Measurements from ENCODE around the gene CRYBA4. TPM values are rescaled to one million over a fixed set of nuclear protein-coding genes. Genes with fewer than 3 reads are reported as not detected.
"Not testable (repeated sequence)": the region's sequence is repeated elsewhere in the genome, so short reads cannot be mapped to it uniquely, and the experiment has no call there.

CRYBA4 gene
- total RNA-seq, 1 experiment from 2014 or later, result not detected

DNA sequence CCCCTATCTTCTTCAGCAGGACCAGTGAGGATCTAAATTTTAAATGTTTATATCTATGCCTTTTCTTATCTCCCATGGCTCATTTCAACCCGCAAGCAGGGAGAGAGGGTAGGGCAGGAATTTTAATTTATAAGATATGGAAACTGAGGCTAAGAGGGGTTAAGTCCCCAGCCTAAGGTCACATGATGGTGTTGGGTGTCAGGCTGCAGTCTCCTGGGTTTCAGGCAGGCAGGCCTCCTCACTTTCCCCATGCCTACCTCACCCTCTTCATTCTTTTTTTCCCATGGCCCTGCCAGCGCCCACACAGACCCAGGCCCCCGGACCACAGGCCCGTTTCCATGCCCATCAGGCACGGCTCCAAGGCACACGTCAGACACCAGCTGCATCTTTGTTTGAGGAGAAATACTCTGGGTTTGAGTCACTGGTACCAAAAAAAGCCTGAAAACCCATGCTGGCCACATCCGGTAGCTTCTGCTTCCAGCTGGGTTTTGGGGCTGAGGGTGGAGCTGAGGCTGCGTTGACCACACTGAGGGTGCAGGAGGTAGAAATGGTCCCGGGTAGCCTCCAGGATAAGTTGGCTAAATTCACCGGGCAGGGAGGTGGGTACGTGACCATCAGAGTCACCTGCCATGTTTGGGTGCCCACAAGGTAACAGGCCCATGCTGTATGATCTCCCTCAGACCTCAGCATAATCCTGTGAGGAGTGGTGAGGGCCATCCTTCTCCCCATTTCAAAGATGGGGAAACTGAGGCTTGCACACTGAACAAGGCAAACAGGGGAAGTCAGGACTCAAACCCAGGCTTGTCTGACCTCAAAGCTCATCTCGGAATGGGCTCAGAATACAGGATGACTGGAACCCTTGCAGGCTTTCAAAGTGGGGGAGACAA, 11.4 kb upstream of the CRYBA4 start:
- POLR2A ChIA-PET (ENCODE audit: unreplicated experiment), result no interaction called here
- Histone ChIP-seq H3K27me3 (ENCODE audit: insufficient read depth, low read depth) (peaks cover 36% of the 10 kb centered on the region), H4K20me1 (ENCODE audit: insufficient read depth) (no peaks in the 10 kb centered on the region), H3K9me3 (ENCODE audit: insufficient read depth, low read depth) (no peaks in the 10 kb centered on the region), H3K27ac (no peak overlapping the region), H3K9me2 (ENCODE audit: insufficient read depth) (no peaks in the 10 kb centered on the region), H3F3A (ENCODE audit: insufficient read depth, low read depth) (no peaks in the 10 kb centered on the region), H3K4me3 (no peak overlapping the region), H2AFZ (no peak overlapping the region), H3K79me2 (ENCODE audit: low read depth) (no peaks in the 10 kb centered on the region), H3K36me3 (ENCODE audit: low read depth) (no peaks in the 10 kb centered on the region), H3K4me1 (replicated peaks; ENCODE audit: insufficient read depth) (no peaks in the 10 kb centered on the region), H3K4me2 (no peak overlapping the region)
- TF ChIP-seq EZH2 (IDR thresholded peaks at IDR 0.05; ENCODE audit: low read depth), result no peak
- TF ChIP-seq, protein P1, sequence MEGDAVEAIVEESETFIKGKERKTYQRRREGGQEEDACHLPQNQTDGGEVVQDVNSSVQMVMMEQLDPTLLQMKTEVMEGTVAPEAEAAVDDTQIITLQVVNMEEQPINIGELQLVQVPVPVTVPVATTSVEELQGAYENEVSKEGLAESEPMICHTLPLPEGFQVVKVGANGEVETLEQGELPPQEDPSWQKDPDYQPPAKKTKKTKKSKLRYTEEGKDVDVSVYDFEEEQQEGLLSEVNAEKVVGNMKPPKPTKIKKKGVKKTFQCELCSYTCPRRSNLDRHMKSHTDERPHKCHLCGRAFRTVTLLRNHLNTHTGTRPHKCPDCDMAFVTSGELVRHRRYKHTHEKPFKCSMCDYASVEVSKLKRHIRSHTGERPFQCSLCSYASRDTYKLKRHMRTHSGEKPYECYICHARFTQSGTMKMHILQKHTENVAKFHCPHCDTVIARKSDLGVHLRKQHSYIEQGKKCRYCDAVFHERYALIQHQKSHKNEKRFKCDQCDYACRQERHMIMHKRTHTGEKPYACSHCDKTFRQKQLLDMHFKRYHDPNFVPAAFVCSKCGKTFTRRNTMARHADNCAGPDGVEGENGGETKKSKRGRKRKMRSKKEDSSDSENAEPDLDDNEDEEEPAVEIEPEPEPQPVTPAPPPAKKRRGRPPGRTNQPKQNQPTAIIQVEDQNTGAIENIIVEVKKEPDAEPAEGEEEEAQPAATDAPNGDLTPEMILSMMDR (conservative IDR thresholded peaks at IDR 0.05), result no peak
- intact Hi-C loops (cut with micrococcal nuclease; ENCODE audit: unreplicated experiment), result no loop called here
- BruUV-seq (replicated peaks), result no TSS peak
- DNase-seq, result no peak
- CTCF ChIA-PET, result no interaction called here

DNA sequence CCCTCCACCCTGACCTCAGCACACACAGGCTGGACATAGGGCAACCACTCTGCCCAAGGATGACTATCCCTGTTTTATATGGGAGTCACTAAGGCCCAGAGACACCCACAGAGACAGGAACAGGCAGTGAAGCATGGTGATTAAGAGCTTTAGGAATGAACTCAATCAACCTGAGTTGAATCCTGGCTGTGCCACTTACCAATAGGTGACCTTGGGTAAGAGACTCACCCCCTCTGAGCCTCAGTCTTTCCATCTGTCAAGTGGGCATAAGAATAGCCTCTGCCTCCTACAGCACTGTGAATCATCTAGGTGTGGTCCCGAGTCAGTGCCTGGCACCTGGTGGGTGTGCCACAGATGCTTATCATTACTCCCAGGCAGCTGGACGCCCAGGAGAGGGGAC, 10.8 kb upstream of the CRYBA4 start:
- peaks cover 41% of the 10 kb centered on the region for H3K27me3 ChIP-seq (ENCODE audit: insufficient read depth, low read depth)
- no peak overlapping the region for H3K4me3 ChIP-seq
- intact Hi-C loops (cut with micrococcal nuclease; ENCODE audit: unreplicated experiment), result no loop called here
- H4K20me1 ChIP-seq (ENCODE audit: insufficient read depth), result no peaks in the 10 kb centered on the region
- no peaks in the 10 kb centered on the region for H3F3A ChIP-seq (ENCODE audit: insufficient read depth, low read depth)
- H3K4me2 ChIP-seq, result no peak overlapping the region
- no peak overlapping the region for H2AFZ ChIP-seq
- DNase-seq, result peak in 1 of 2 experiments; percentile 4
- no peaks in the 10 kb centered on the region for H3K9me3 ChIP-seq (ENCODE audit: insufficient read depth, low read depth)
- TF ChIP-seq, protein P1 (conservative IDR thresholded peaks at IDR 0.05), result no peak
- TF ChIP-seq EZH2 (IDR thresholded peaks at IDR 0.05; ENCODE audit: low read depth), result no peak
- ChIA-PET POLR2A (ENCODE audit: unreplicated experiment) (no interaction called here), CTCF (no interaction called here)
- no peaks in the 10 kb centered on the region for H3K9me2 ChIP-seq (ENCODE audit: insufficient read depth)
- no peaks in the 10 kb centered on the region for H3K36me3 ChIP-seq (ENCODE audit: low read depth)
- no peaks in the 10 kb centered on the region for H3K79me2 ChIP-seq (ENCODE audit: low read depth)
- no peaks in the 10 kb centered on the region for H3K4me1 ChIP-seq (replicated peaks; ENCODE audit: insufficient read depth)
- BruUV-seq (replicated peaks), result no TSS peak
- H3K27ac ChIP-seq, result no peak overlapping the region

GRCh38 chr22:26612652-26613051, 9.1 kb upstream of the CRYBA4 start:
- no peak overlapping the region for H3K27ac ChIP-seq
- POLR2A ChIA-PET (ENCODE audit: unreplicated experiment), result no interaction called here
- CTCF ChIA-PET, result no interaction called here
- BruUV-seq (replicated peaks), result no TSS peak
- H4K20me1 ChIP-seq (ENCODE audit: insufficient read depth), result no peaks in the 10 kb centered on the region
- no peaks in the 10 kb centered on the region for H3K36me3 ChIP-seq (ENCODE audit: low read depth)
- peaks cover 54% of the 10 kb centered on the region for H3K27me3 ChIP-seq (ENCODE audit: insufficient read depth, low read depth)
- H3F3A ChIP-seq (ENCODE audit: insufficient read depth, low read depth), result no peaks in the 10 kb centered on the region
- no peaks in the 10 kb centered on the region for H3K4me1 ChIP-seq (replicated peaks; ENCODE audit: insufficient read depth)
- H3K79me2 ChIP-seq (ENCODE audit: low read depth), result no peaks in the 10 kb centered on the region
- intact Hi-C loops (cut with micrococcal nuclease; ENCODE audit: unreplicated experiment), result no loop called here
- no peak overlapping the region for H2AFZ ChIP-seq
- no peak overlapping the region for H3K4me2 ChIP-seq
- H3K9me2 ChIP-seq (ENCODE audit: insufficient read depth), result no peaks in the 10 kb centered on the region
- no peak for TF ChIP-seq EZH2 (IDR thresholded peaks at IDR 0.05; ENCODE audit: low read depth)
- no peak overlapping the region for H3K4me3 ChIP-seq
- H3K9me3 ChIP-seq (ENCODE audit: insufficient read depth, low read depth), result no peaks in the 10 kb centered on the region
- DNase-seq, result no peak

- intact Hi-C loops (cut with micrococcal nuclease; ENCODE audit: unreplicated experiment); H3F3A ChIP-seq (ENCODE audit: insufficient read depth, low read depth); DNase-seq; H3K4me3 ChIP-seq; H3K79me2 ChIP-seq (ENCODE audit: low read depth); H3K27ac ChIP-seq; H3K4me2 ChIP-seq; H3K9me2 ChIP-seq (ENCODE audit: insufficient read depth); CTCF ChIA-PET; POLR2A ChIA-PET (ENCODE audit: unreplicated experiment); BruUV-seq (replicated peaks); H3K9me3 ChIP-seq (ENCODE audit: insufficient read depth, low read depth); H2AFZ ChIP-seq; H3K4me1 ChIP-seq (replicated peaks; ENCODE audit: insufficient read depth); H3K36me3 ChIP-seq (ENCODE audit: low read depth); H4K20me1 ChIP-seq (ENCODE audit: insufficient read depth): not testable (repeated sequence)
- H3K27me3 ChIP-seq (ENCODE audit: insufficient read depth, low read depth), result peaks cover 49% of the 10 kb centered on the region
Measured at GRCh38 chr22:26613753-26614152, 8.0 kb upstream of the CRYBA4 start.

All from PC-9 (cell line).